Stimulated activated effector memory CD8-positive, alpha-beta T cell treated with anti-CD3 and anti-CD28 coated beads, Interleukin-12 subunit alpha, Interleukin-12 subunit beta, amount 100 ng/mL, for 72 hours (primary cell): ENCODE results near the gene RPL10L.

Experiments used
- ATAC-seq: fragments of 150-1000 bp; cut with Tn5 transposase; 2 replicates; pipeline ENCODE4 v1.10.0; 2021
- DNase-seq, 2 donors: peaks; one replicate each; pipeline ENCODE4 v3.0.0; 2021 to 2022; ENCODE audit warnings: low spot score in 2 of 2
- H3K27ac Mint-ChIP-seq: one replicate; pipeline ENCODE4 v1.8.0; 2022; ENCODE audit warnings: mild to moderate bottlenecking, mixed read lengths
- H3K36me3 Mint-ChIP-seq: one replicate; pipeline ENCODE4 v1.8.0; 2022; ENCODE audit warnings: mild to moderate bottlenecking, mixed read lengths
- H3K4me1 Mint-ChIP-seq: one replicate; pipeline ENCODE4 v1.8.0; 2022; ENCODE audit warnings: mixed read lengths
- H3K4me3 Mint-ChIP-seq: one replicate; pipeline ENCODE4 v1.8.0; 2022; ENCODE audit warnings: mild to moderate bottlenecking, mixed read lengths
- H3K9me3 Mint-ChIP-seq: one replicate; pipeline ENCODE4 v1.8.0; 2022; ENCODE audit warnings: mixed read lengths

Gene RPL10L

DNA sequence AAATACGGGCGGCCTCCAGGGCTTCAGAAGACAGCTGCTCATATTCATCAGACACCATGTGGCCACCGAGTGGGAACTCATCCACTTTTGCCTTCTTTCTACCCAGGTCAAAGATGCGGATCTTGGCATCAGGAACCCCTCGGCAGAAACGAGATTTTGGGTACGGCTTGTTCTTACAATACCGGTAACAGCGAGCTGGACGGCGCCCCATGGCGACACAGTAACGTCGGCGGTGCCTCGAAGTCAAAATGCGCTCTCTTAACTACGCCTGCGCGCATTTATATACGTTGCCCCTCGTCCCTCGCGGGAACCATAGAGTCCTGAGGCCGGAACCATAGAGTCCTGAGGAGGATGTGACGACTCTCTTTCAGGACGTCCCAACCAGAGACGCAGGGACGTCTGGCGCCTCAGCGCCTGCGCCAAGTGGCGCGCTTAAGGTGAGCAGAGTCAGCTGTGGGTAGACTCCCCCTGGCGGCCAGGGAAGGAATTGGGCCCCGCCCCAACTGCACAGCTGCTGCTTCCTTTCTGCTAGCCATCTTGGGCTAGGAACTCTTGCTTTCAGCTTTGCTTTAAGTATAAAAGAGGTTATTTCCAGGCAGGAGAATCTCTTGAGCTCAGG lies at the start of gene RPL10L:
Gene RPL10L, minus strand, starts transcription at position 256 of the 619 bp plus-strand sequence. Its CDS starts 45 bp downstream, at position 211.
- Mint-ChIP-seq H3K27ac (no peak within 1 kb of the TSS), H3K9me3 (peaks cover 3% of the 10 kb centered on the region), H3K36me3 (no peaks in the 10 kb centered on the region), H3K4me1 (no peaks in the 10 kb centered on the region), H3K4me3 (no peak within 1 kb of the TSS)
- ATAC-seq (no peak), DNase-seq (no peak)

DNA sequence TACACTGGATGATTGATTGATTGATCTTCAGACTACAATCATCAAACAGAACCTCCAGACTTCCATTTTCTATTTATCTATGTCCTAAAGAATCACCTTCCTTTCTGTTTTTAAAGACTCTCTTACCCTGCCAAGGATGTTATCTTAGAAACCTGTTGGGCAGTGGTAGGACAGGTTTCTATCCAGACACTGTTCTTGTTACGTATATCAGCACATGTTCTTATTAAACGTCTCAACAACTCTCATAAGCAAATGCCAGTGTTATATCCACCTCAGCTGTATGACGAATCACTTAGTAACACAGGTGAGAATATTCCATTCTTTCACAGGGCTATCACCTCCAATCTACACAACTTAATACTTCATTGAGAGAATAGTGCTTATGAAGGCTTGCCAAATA lies 40.2 kb upstream of the RPL10L start:
- no peak for ATAC-seq
- H3K4me3 Mint-ChIP-seq: no peak overlapping the region
- no peak for DNase-seq
- H3K9me3 Mint-ChIP-seq: peaks cover 26% of the 10 kb centered on the region
- no peaks in the 10 kb centered on the region for H3K36me3 Mint-ChIP-seq
- H3K27ac Mint-ChIP-seq: no peak overlapping the region
- no peaks in the 10 kb centered on the region for H3K4me1 Mint-ChIP-seq

DNA sequence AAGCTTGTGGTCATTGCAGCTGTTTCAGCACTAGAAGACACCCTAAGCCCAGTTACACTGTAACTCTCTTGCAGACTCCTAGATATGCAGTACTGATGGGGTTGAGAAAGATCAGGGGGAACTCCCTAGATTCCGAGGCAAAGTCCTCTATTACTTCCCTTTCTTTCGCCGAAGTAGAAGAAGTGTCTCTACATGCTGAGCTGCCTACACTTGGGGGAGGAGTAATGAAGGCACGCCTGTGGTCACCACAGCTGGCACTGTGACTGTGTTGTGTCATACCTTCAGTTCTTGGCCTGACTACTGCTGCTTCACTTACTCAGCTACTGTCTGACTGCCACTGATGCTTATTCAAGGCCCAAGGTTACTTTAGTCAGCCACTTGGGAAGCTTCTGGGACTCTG lies 35.1 kb upstream of the RPL10L start:
- ATAC-seq: no peak
- Mint-ChIP-seq H3K9me3 (peaks cover 18% of the 10 kb centered on the region), H3K4me3 (no peak overlapping the region), H3K27ac (no peak overlapping the region), H3K36me3 (no peaks in the 10 kb centered on the region), H3K4me1 (no peaks in the 10 kb centered on the region)
- no peak for DNase-seq

DNA sequence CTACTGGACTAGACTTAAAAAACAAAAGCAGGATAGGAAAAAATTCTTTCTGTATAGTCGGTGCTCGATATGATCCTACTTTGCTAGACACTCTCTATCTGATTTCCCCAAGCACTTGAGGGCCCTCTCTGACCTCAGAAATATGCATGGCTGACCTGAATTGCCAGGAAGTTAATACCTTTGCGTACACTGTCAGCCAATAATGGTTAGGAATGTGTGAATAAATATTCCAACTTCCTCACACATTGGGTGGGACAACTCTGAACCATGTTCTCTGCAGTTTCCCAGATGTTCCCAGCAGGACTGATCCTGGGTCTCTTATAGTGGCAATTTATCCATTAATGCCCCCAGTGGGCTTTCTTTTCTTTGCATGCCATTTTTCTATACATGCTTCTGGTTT lies 20.5 kb upstream of the RPL10L start:
- DNase-seq (no peak), ATAC-seq (no peak)
- H3K4me3 Mint-ChIP-seq: no peak overlapping the region
- no peaks in the 10 kb centered on the region for H3K36me3 Mint-ChIP-seq
- peaks cover 13% of the 10 kb centered on the region for H3K9me3 Mint-ChIP-seq
- no peaks in the 10 kb centered on the region for H3K4me1 Mint-ChIP-seq
- no peak overlapping the region for H3K27ac Mint-ChIP-seq

DNA sequence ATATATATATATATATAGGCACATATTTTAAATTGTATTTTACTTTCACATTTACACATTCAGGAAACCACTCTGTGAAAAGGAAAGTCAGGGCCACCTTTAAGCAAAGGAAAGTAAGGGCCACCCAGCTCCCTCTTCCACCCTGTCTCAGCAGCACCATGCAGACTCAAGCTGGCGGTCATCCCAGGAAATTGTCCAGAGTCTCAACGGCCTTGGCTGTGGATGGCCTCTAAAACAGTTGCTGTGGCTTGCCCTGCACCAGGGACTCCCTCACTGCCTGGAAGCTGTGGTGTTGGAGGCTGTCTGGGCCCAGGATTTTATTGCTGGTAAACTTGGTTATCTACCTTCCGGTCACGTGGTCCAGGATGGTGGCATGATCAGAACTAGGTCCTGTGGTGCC lies 11.8 kb upstream of the RPL10L start:
- Mint-ChIP-seq H3K27ac (no peak overlapping the region), H3K9me3 (peaks cover 11% of the 10 kb centered on the region), H3K36me3 (no peaks in the 10 kb centered on the region), H3K4me1 (no peaks in the 10 kb centered on the region), H3K4me3 (no peak overlapping the region)
- no peak for ATAC-seq
- no peak for DNase-seq

DNA sequence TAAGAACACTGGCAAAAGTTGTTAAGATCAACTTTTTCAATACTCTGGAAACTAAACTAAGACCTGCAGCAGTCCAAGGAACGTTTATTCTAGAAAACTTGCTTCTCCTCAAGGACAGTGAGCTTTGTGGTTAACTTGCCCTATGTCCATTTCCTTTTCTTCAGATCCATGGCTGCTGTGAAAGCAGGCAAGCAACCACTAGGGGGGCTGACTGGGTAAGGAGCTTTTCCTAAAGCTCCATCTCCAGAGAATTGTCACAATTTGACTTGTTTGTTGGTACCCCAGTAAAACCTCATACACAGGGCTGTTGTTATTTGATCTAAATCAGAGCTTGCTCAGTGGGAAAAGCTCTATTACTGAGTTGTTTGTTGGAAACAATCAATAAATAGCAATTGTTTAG lies 10.1 kb upstream of the RPL10L start:
- H3K4me1 Mint-ChIP-seq: no peaks in the 10 kb centered on the region
- H3K9me3 Mint-ChIP-seq: peaks cover 8% of the 10 kb centered on the region
- DNase-seq (no peak), ATAC-seq (no peak)
- H3K36me3 Mint-ChIP-seq: no peaks in the 10 kb centered on the region
- H3K27ac Mint-ChIP-seq: no peak overlapping the region
- no peak overlapping the region for H3K4me3 Mint-ChIP-seq

DNA sequence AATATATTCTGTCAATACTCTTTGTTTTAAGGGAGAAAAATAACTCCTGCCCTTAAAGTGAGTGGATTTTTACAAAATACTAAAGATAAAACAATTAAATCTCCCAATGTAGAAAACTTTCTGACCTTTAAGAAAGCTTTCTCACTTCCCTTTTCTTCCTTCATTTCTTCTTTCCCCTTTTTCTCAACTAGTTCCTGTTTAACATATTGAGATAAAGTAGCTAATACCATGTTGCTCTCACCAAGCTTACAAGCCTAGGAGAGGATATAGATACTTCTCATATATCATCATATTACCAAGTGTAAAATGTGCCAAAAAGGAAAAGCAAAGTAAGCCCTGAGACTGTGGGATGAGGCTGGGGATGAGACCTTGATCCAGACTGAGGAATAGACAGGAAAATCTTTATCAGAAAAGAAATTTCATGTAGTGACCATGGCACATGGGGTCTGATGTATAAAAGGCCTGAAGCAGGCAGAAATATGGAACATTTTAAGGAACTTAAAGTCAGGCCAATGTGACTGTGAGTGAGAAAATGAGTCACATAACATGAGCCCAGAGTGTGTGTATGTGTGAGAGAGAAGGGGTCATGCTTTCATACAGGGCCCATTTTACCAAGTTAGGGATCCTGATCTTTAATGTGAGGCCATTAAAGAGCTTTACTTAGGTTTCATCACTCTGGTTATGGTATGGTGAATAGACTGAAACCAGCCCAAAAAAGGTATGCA lies 1.6 kb upstream of the RPL10L start:
- no peaks in the 10 kb centered on the region for H3K4me1 Mint-ChIP-seq
- no peak overlapping the region for H3K27ac Mint-ChIP-seq
- no peaks in the 10 kb centered on the region for H3K9me3 Mint-ChIP-seq
- ATAC-seq (no peak), DNase-seq (no peak)
- H3K36me3 Mint-ChIP-seq: no peaks in the 10 kb centered on the region
- H3K4me3 Mint-ChIP-seq: no peak overlapping the region

DNA sequence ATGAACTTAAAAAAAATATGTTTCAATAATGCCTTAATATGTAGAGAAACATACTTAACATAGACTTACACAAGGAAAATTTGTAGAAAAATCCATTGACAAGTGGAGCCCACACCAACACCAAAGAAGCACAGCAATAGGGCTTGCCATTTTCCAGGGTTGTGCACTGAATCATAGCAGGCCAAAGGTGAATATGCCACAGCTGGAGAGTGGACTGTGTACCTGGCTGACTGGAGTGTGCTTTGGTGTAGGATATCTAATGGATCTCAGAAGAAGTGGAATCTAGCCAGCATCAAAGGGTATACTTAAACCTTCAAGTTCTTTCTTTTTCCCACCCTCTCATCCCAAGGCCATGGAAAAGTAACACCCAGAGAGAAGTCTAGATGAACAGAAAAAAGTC lies 4.8 kb downstream of the RPL10L start:
- Mint-ChIP-seq H3K9me3 (peaks cover 16% of the 10 kb centered on the region), H3K36me3 (no peaks in the 10 kb centered on the region), H3K27ac (no peak overlapping the region), H3K4me3 (no peak overlapping the region), H3K4me1 (no peaks in the 10 kb centered on the region)
- no peak for DNase-seq
- ATAC-seq: no peak

DNA sequence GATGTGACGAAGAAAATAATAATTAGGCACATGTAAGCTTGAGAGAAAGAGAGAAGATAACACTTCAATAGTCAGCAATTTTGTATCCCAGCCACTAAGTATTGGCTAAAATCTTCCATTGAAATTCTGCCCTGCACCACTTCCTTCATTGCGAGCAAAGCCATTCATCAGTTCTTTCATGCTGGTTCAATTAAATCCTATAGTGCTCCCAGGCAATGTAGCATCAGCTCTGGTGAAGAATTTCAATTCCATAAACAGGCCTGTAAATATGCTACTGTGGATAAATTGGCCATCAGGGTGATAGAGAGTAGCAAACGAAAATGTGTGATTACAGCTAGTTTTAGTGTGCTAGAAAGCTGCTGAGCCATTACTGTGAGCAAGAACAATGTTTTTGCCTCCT lies 24.7 kb downstream of the RPL10L start:
- ATAC-seq: no peak

More for the DNA sequence above, 24.7 kb downstream of the RPL10L start:
- H3K36me3 Mint-ChIP-seq: no peaks in the 10 kb centered on the region
- H3K4me3 Mint-ChIP-seq: no peak overlapping the region
- no peak overlapping the region for H3K27ac Mint-ChIP-seq
- DNase-seq: no peak
- H3K9me3 Mint-ChIP-seq: peaks cover 39% of the 10 kb centered on the region
- H3K4me1 Mint-ChIP-seq: no peaks in the 10 kb centered on the region
